OCI-LY7 (cell line): ENCODE results near the gene ZBTB11.

Experiments used
- CTCF ChIP-seq: fragments of 200-600 bp; sonication (generic); conservative IDR thresholded peaks from 2 replicates; pipeline ENCODE4 v1.5.1; 2014; ENCODE audit warnings: mild to moderate bottlenecking, antibody characterized with exemption, low read length, moderate library complexity, mixed read lengths
- EZH2phosphoT487 ChIP-seq: fragments of 200-600 bp; sonication (generic); IDR thresholded peaks from 2 replicates; pipeline ENCODE4 v1.6.1; 2018; ENCODE audit warnings: low read depth, borderline replicate concordance, mild to moderate bottlenecking, mixed run types, antibody characterized with exemption, low read length, moderate library complexity, mixed read lengths

- TF ChIP-seq CTCF: no peak
- TF ChIP-seq EZH2phosphoT487: no peak
Measured at GRCh38 chr3:101725194-101725889, 48.4 kb upstream of the ZBTB11 start.
